ENCODE measurements around the gene C19orf25.

C19orf25 gene

DNA sequence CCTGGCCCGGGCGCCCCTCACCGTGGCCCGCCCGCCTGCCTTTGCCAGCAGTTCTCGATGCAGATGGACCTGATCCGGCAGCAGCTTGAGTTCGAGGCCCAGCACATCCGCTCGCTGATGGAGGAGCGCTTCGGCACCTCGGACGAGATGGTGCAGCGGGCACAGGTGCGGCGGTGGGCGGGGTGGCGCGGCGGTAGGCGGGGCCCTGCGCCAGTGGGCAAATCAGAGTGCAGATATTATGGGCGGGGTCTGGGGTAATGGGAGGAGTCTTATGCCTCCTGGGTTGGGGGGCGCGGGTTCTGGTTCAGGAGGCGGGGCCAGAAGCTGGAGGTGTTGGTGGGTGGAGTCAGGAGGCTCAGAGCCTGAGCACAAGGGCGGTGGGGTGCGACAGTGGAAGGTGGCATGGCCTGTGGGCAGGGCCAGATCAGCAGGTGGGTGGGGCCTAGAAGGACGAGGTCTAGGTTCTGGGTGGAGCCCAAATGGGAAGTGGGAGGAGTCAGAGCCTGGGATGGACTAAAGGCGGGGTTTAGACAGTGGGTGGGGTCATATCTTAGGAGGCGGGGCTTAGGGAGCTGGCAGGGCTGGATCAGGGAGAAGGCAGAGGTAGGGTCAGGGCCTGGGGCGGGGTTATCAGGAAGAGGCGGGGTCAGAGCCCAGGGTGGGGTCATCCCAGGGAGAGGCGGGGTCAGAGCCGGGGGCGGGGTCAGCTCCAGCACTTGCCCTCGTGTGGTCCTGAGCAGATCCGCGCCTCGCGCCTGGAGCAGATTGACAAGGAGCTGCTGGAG is 23.5 kb downstream of the C19orf25 start:
- no peaks in the 10 kb centered on the region for H3K36me3 ChIP-seq (ENCODE audit: control insufficient read depth in 1 of 2, insufficient read depth in 2 of 2, low read length in 2 of 2)
- peaks cover 71% of the 10 kb centered on the region in 2 donors for H3K27me3 ChIP-seq (ENCODE audit: control insufficient read depth in 1 of 2, insufficient read depth in 2 of 2, low read length in 2 of 2)
- H3K4me1 ChIP-seq (ENCODE audit: control insufficient read depth in 1 of 2, insufficient read depth in 2 of 2, low read length in 2 of 2), result peaks cover 0 to 22% of the 10 kb centered on the region in 2 donors
- no peak overlapping the region for H3K4me3 ChIP-seq (ENCODE audit: low read depth in 1 of 2, low read length in 2 of 2)
- H3K9ac ChIP-seq (ENCODE audit: low read depth in 1 of 2, low read length in 2 of 2), result no peak overlapping the region
- no peaks in the 10 kb centered on the region for H3K9me3 ChIP-seq (ENCODE audit: control insufficient read depth in 1 of 2, low read length in 2 of 2)
- H3K27ac ChIP-seq (ENCODE audit: low read depth, low read length), result no peak overlapping the region

DNA sequence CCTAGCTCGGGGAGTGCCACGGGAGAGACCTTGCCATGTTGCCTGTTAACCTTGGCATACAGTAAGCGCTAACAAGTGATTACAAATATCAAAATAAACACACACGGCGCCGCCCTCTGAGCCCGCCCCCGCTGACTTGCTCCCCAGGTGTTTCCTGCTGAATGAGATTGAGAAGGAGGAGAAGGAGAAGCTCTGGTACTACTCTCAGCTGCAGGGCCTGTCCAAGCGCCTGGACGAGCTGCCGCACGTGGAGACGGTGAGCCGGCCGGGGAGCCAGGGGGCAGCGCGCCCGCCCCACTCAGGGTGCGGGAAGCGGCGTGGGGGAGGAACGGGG is 24.0 kb downstream of the C19orf25 start:
- H3K27ac ChIP-seq (ENCODE audit: low read depth, low read length), result no peak overlapping the region
- peaks cover 0 to 22% of the 10 kb centered on the region in 2 donors for H3K4me1 ChIP-seq (ENCODE audit: control insufficient read depth in 1 of 2, insufficient read depth in 2 of 2, low read length in 2 of 2)
- no peak overlapping the region for H3K4me3 ChIP-seq (ENCODE audit: low read depth in 1 of 2, low read length in 2 of 2)
- H3K9ac ChIP-seq (ENCODE audit: low read depth in 1 of 2, low read length in 2 of 2), result no peak overlapping the region
- H3K36me3 ChIP-seq (ENCODE audit: control insufficient read depth in 1 of 2, insufficient read depth in 2 of 2, low read length in 2 of 2), result no peaks in the 10 kb centered on the region
- H3K9me3 ChIP-seq (ENCODE audit: control insufficient read depth in 1 of 2, low read length in 2 of 2), result no peaks in the 10 kb centered on the region
- peaks cover 75 to 76% of the 10 kb centered on the region in 2 donors for H3K27me3 ChIP-seq (ENCODE audit: control insufficient read depth in 1 of 2, insufficient read depth in 2 of 2, low read length in 2 of 2)

DNA sequence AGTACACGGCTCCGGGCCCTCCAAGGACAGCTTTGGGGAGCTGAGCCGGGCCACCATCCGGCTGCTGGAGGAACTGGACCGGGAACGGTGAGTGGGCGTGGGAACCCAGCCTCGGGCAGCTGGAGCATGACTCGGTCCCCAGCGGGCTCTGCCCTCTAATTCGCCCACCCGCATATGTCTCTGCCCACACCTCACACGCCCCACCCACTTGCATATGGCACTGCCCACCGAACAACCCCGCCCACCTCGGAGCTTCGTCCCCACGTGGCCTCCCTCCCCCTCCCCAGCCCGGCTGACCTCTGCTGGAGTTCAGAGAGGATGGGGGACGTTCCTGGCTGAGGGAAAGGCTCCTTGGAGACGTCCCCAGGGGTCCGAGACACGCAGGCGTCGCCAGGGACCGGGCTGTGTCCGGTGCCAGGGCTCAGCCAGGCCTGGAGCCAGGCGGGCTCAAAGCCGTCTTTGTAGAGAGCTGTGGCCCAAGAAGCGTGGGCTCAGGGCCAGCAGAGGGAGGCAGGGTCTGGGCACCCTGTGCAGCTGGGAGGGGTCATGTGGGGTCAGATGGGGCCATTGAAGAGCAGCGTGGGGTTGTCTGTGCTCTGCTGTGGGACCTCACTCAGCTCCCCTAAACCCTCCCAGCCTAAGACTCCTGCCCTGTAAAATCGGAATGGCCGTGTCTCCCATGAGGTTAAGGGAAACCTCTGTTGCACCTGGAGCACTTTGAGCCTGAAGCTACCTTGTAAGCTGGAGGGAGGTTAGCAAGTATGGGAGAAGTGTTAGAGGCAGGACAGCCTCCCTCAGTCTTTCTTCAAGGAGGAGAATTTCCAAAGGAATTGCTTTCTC is 25.3 kb downstream of the C19orf25 start:
- Histone ChIP-seq H3K9ac (ENCODE audit: low read depth in 1 of 2, low read length in 2 of 2) (no peak overlapping the region), H3K27ac (ENCODE audit: low read depth, low read length) (no peak overlapping the region), H3K4me1 (ENCODE audit: control insufficient read depth in 1 of 2, insufficient read depth in 2 of 2, low read length in 2 of 2) (peaks cover 0 to 22% of the 10 kb centered on the region in 2 donors), H3K4me3 (ENCODE audit: low read depth in 1 of 2, low read length in 2 of 2) (no peak overlapping the region), H3K27me3 (ENCODE audit: control insufficient read depth in 1 of 2, insufficient read depth in 2 of 2, low read length in 2 of 2) (peaks cover 77 to 84% of the 10 kb centered on the region in 2 donors), H3K9me3 (ENCODE audit: control insufficient read depth in 1 of 2, low read length in 2 of 2) (no peaks in the 10 kb centered on the region), H3K36me3 (ENCODE audit: control insufficient read depth in 1 of 2, insufficient read depth in 2 of 2, low read length in 2 of 2) (no peaks in the 10 kb centered on the region)

DNA sequence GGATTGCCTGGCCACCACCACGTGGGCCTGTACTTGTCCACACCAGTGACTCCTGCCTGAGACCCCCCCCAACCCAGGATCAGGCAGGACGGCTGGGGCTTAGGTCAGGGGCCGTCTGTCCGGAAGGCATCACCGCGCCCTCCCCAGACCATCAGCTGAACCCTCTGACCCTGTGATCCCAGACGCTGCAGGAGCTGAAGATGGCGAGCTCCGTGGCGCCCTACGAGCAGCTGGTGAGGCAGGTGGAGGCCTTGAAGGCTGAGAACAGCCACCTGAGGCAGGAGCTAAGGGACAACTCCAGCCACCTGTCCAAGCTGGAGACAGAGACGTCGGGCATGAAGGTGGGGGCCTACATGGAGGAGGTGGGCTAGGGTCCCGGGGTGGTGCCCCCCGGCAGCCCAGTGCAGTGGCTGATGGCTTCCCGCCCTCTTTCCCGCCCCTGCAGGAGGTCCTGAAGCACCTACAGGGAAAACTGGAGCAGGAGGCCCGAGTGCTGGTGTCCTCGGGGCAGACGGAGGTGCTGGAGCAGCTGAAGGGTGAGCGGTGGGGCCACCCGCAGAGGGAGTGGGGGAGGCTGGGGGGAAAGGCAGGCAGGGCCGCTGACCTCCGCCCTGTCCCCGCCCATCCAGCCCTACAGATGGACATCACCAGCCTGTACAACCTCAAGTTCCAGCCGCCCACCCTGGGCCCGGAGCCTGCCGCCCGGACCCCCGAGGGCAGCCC is 26.1 kb downstream of the C19orf25 start:
- Histone ChIP-seq H3K4me1 (ENCODE audit: control insufficient read depth in 1 of 2, insufficient read depth in 2 of 2, low read length in 2 of 2) (peaks cover 0 to 22% of the 10 kb centered on the region in 2 donors), H3K27ac (ENCODE audit: low read depth, low read length) (no peak overlapping the region), H3K27me3 (ENCODE audit: control insufficient read depth in 1 of 2, insufficient read depth in 2 of 2, low read length in 2 of 2) (peaks cover 74 to 80% of the 10 kb centered on the region in 2 donors), H3K9me3 (ENCODE audit: control insufficient read depth in 1 of 2, low read length in 2 of 2) (no peaks in the 10 kb centered on the region), H3K36me3 (ENCODE audit: control insufficient read depth in 1 of 2, insufficient read depth in 2 of 2, low read length in 2 of 2) (no peaks in the 10 kb centered on the region), H3K9ac (ENCODE audit: low read depth in 1 of 2, low read length in 2 of 2) (no peak overlapping the region), H3K4me3 (ENCODE audit: low read depth in 1 of 2, low read length in 2 of 2) (no peak overlapping the region)

DNA sequence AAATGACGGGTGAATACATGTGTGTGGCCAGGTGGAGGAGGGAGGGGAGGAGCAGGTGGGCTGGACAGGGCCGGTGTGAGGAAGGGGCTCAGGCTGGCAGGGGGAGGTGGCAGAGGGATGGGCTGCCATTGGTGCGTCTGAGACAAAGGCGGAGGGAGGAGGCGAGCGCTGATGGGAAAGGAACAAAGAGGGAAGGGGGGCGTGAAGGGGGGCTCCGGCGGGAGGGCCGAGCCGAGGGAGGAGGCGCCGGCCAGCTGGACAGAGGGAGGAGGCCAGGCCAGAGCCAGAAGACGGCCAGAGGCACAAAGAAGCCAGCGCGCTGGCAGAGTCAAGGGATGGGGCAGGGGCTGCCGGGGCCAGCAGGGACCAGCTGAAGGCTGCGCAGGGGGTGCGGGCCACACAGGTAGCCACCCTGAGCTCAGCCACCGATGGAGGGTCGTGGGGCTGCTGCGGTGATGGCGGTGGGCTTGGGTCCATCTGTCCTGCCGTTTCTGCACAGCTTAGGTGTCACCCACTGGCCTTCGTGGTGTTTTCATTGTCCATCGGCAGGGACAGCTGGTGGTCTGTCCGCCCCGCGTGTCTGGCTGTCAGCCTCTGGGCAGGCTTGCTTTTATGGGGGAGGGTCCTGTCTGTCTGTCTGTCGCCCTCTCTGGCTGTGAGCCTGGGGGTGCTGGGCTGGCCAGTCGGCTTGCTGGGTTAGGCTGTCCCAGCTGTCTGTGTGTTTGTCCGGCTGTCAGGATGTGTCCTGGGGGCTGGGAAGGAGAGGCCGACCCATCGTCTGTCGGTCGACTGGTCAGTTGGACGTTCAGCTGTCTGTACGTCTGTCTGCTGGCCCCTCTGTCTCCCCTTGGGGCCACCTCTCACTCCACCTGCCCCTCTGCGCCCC is 26.9 kb downstream of the C19orf25 start:
- H3K27ac ChIP-seq (ENCODE audit: low read depth, low read length), result no peak overlapping the region
- H3K36me3 ChIP-seq (ENCODE audit: control insufficient read depth in 1 of 2, insufficient read depth in 2 of 2, low read length in 2 of 2), result no peaks in the 10 kb centered on the region
- no peak overlapping the region for H3K4me3 ChIP-seq (ENCODE audit: low read depth in 1 of 2, low read length in 2 of 2)
- H3K4me1 ChIP-seq (ENCODE audit: control insufficient read depth in 1 of 2, insufficient read depth in 2 of 2, low read length in 2 of 2), result peaks cover 0 to 22% of the 10 kb centered on the region in 2 donors
- no peak overlapping the region for H3K9ac ChIP-seq (ENCODE audit: low read depth in 1 of 2, low read length in 2 of 2)
- no peaks in the 10 kb centered on the region for H3K9me3 ChIP-seq (ENCODE audit: control insufficient read depth in 1 of 2, low read length in 2 of 2)
- peaks cover 74 to 81% of the 10 kb centered on the region in 2 donors for H3K27me3 ChIP-seq (ENCODE audit: control insufficient read depth in 1 of 2, insufficient read depth in 2 of 2, low read length in 2 of 2)

DNA sequence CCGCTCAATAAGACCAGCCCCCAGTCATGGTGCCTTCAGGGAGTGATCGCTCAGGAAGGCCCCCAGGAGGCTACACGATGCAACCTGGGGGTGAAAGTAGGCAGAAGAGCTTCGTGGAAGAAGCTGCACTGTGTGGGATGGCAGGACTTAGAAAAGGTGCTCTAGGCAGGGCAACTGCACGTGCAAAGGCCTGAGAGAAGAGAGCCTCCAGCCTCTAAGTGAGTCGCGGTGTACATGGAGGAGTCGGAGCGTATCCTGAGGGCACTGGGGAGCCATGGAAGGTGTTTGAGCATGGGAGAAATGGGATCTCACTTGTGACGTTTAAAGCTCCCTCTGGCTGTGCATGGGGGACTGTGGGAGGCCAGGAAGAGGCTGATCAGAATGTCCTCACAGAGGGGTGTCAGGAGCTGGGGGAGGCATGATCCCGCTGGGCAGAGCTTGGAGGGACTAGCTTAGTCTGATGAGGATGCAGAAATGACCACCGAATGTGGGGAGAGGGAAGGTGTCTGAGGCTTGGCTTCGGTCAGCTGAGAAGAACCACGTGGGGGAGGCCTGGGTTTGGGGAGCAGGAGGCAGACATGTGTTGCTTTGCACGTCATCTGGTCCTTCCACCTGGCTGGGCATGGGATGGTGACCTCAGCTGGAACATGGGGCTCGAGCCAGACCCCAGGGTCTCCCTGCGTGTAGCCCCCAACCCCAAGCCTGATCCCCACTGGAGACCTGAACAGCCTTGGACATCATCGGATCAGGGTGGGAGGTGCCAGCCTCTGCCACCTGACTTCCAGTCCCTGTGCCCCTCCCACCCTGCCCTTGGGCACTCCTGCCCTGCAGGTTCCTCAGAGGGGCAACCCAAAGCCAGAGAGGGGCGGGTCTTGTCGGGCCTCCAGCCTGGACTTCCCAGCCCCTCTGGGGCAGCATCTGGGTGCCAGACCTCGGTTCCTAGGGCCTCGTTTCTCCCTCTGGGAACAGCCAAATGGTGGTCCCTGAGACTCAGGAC is 28.0 kb downstream of the C19orf25 start:
- H3K4me3 ChIP-seq (ENCODE audit: low read depth in 1 of 2, low read length in 2 of 2), result no peak overlapping the region
- no peak overlapping the region for H3K27ac ChIP-seq (ENCODE audit: low read depth, low read length)
- no peaks in the 10 kb centered on the region for H3K36me3 ChIP-seq (ENCODE audit: control insufficient read depth in 1 of 2, insufficient read depth in 2 of 2, low read length in 2 of 2)
- no peaks in the 10 kb centered on the region for H3K9me3 ChIP-seq (ENCODE audit: control insufficient read depth in 1 of 2, low read length in 2 of 2)
- H3K4me1 ChIP-seq (ENCODE audit: control insufficient read depth in 1 of 2, insufficient read depth in 2 of 2, low read length in 2 of 2), result peaks cover 0 to 16% of the 10 kb centered on the region in 2 donors
- H3K27me3 ChIP-seq (ENCODE audit: control insufficient read depth in 1 of 2, insufficient read depth in 2 of 2, low read length in 2 of 2), result peaks cover 74 to 79% of the 10 kb centered on the region in 2 donors
- no peak overlapping the region for H3K9ac ChIP-seq (ENCODE audit: low read depth in 1 of 2, low read length in 2 of 2)

DNA sequence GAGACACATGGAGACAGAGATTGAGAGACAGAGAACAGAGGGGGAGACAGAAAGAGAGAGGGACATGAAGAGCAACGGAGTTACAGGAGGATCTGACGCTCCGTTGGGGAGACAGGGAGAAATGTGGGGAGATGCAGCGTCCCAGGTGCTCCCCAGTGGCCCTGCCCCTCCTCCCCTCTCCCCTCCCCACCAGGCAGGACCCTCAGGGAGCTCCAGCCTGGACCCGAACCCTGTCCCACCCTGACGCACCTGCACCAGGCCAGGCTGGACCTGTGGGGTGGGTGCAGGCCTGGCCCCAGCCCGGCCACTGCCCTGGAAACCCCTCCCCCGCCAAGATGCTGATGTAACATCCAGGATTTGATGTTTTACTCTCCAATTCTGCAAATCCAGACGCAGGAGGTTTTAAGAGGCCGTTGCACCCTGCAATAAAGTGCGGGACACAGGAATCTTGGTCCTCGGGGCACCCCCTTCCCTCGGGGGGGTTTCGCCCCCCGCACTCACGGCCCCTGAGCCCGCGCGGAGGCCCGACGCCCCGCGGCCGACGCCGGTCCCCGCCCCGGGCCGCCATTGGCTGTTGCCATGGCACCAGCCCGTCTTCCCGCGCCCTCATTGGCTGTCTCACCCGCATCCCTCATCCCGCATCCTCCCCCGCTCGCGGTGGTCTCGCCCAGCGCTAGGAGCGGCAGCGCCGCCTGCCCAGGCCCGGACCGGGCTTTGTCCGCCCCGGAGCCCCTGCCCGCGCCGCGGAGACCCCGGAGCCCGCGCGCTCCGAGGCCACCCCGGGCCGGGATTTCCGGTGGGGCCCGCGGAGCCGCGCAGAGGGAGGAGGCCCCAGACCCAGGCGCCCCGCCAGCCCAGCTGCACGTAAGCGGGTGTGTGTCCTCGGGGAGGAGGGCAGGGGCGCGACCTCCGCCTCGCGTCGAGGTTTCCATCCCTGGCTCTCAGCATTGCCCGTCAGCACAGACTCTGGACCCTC is 29.3 kb downstream of the C19orf25 start, which contains the start of gene APC2:
Gene APC2 (plus strand): TSS at position 655 of the 976 bp plus-strand sequence. CDS start 2,881 bp downstream, outside the sequence.
- Histone ChIP-seq H3K9ac (ENCODE audit: low read depth in 1 of 2, low read length in 2 of 2) (no peak within 1 kb of the TSS), H3K27ac (ENCODE audit: low read depth, low read length) (no peak within 1 kb of the TSS), H3K9me3 (ENCODE audit: control insufficient read depth in 1 of 2, low read length in 2 of 2) (no peaks in the 10 kb centered on the region), H3K36me3 (ENCODE audit: control insufficient read depth in 1 of 2, insufficient read depth in 2 of 2, low read length in 2 of 2) (no peaks in the 10 kb centered on the region), H3K4me1 (ENCODE audit: control insufficient read depth in 1 of 2, insufficient read depth in 2 of 2, low read length in 2 of 2) (peaks cover 0 to 10% of the 10 kb centered on the region in 2 donors), H3K27me3 (ENCODE audit: control insufficient read depth in 1 of 2, insufficient read depth in 2 of 2, low read length in 2 of 2) (peaks cover 74 to 75% of the 10 kb centered on the region in 2 donors), H3K4me3 (ENCODE audit: low read depth in 1 of 2, low read length in 2 of 2) (no peak within 1 kb of the TSS)

DNA sequence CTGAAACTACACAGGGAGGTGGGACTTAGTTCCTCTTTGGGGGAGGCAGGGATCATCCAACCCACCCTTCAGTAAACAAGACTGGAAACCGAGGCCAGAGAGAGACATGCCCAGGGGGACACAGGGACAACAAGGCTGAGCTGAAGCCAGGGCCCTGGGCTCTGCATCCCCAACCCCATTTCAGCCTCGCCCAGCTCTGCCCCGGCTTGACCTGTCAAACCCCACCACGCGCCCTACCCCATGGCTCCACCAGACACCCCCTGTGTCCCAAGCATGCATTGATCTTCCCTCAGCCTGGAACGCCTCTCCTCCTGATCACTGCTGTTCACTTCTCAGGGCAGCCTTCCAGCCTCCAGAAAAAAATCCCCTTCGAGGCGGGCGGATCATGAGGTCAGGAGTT is 31.1 kb downstream of the C19orf25 start:
- Histone ChIP-seq H3K27me3 (ENCODE audit: control insufficient read depth in 1 of 2, insufficient read depth in 2 of 2, low read length in 2 of 2) (peaks cover 61 to 62% of the 10 kb centered on the region in 2 donors), H3K9me3 (ENCODE audit: control insufficient read depth in 1 of 2, low read length in 2 of 2) (no peaks in the 10 kb centered on the region), H3K36me3 (ENCODE audit: control insufficient read depth in 1 of 2, insufficient read depth in 2 of 2, low read length in 2 of 2) (peaks cover 0 to under 1% of the 10 kb centered on the region in 2 donors), H3K9ac (ENCODE audit: low read depth in 1 of 2, low read length in 2 of 2) (no peak overlapping the region), H3K4me1 (ENCODE audit: control insufficient read depth in 1 of 2, insufficient read depth in 2 of 2, low read length in 2 of 2) (peaks cover 0 to 4% of the 10 kb centered on the region in 2 donors), H3K27ac (ENCODE audit: low read depth, low read length) (no peak overlapping the region), H3K4me3 (ENCODE audit: low read depth in 1 of 2, low read length in 2 of 2) (no peak overlapping the region)
